NCI-H69 (cell line): ENCODE results near the gene EFNB3.

Source experiments
- DNase-seq: peaks from one replicate; lab custom pipeline; 2025; lab: John Stamatoyannopoulos, UW

The EFNB3 gene, protein sequence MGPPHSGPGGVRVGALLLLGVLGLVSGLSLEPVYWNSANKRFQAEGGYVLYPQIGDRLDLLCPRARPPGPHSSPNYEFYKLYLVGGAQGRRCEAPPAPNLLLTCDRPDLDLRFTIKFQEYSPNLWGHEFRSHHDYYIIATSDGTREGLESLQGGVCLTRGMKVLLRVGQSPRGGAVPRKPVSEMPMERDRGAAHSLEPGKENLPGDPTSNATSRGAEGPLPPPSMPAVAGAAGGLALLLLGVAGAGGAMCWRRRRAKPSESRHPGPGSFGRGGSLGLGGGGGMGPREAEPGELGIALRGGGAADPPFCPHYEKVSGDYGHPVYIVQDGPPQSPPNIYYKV

DNA sequence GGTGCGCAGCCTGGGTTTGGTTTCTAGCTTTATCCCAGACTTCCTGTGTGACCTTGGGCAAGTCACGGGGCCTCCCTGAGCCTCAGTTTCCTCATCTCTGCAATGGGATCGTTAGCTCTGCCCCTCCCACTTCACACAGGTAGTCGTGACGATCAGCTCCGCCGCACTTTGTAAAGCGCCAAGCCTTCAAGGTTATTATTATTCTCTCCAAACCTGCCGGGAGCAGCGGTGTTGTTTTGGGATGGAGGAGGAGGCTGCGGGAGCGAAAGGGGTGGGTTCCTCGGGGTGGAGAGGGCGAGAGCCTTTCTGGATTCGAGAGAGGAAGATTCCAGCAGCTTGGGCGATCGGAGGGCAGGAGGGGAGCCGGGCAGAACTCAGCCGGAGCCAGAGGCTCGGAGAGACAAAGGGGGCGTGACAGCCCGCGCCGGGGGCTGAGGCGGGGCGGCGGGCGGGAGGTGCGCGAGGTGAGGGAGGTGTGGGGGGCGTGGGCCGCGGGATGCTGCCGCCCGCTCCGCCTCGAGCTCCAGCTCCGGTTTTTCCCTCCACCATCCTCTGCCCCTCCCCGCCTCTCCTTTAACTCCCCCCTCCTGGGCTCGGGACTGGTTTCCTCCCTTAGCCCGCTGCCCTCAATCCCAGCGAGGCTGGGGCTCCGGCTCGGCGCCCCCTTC lies at the start of gene EFNB3:
Gene EFNB3 (plus strand): TSS at position 602 of the 668 bp plus-strand sequence. CDS start 397 bp downstream, outside the sequence.
- peak; percentile 84 for DNase-seq

DNA sequence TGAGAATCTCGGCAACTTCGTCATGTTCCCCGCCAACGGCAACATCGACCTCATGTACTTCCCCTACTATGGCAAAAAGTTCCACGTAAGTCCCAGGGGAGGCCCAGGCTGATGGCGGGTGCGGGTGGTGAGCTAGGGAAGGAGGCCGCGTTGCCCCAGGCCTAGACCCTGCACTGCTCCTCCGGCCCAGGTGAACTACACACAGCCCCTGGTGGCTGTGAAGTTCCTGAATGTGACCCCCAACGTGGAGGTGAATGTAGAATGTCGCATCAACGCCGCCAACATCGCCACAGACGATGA lies 49.5 kb upstream of the EFNB3 start:
- DNase-seq, result no peak

DNA sequence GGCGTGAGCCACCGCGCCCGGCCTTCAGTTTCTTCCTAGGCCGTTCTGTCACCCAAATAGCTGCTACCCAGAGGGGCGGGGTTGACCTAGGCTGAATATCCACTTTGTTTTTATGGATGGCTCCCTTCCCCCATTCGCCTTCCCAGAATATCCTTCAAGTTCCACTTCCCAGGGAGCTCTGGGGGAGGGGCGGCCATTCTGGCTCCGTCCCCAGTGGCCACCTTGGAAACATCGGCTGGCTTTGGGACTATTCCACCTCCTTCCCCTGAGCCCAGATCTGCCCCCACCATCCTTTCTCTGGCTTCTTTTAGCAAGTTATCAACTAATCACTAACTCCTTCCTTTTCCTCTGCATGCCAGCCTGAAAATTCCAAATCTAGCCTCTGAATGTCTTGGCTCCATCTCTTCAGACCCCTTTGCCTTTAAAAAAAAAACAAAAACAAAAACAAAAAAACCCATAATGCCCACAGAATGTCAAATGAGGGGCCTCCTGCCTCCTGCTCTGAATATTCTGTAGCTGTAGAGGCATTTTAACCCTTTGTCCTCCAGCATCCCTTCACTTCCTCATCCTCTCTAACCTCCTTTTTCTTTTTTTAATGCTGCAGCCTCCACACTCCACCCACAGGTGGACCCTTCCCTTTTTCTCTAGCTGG lies 47.9 kb upstream of the EFNB3 start:
- no peak for DNase-seq

DNA sequence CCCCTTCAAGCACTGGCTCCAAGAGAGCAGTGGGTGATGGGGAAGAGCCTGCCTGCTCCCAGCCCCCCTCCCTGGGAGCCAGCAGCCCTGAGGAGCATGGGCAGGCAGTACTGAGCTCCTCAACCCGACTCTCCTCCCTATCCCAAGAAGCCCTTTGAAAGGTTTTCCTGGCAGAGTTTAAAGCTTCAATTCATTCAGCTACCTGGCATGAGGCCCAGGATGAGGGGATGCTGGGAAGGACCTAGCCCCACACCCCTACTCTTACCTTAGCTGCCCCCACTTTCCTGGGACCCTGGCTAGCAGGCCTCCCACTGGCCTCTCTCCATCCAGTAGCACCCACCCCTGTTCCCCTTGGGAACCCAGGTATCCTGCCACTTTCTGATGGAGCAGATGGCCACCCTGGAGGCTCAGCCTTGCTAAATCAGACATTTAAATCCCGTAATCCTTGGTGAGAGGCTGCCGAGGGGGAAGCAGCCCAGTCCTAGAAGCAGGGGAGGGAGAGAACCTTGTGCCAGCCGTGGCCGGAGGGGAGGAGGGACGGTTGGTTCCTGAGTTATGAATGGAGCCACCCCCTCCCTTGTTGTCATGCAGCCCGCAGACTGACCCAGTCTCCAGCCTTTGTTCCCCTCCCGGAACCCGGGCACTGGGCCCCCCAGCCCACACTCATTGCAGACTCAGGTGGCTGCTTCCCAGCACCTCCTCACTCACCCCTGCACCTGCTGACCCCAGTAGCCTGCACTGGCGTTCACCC lies 37.2 kb upstream of the EFNB3 start:
- no peak for DNase-seq

DNA sequence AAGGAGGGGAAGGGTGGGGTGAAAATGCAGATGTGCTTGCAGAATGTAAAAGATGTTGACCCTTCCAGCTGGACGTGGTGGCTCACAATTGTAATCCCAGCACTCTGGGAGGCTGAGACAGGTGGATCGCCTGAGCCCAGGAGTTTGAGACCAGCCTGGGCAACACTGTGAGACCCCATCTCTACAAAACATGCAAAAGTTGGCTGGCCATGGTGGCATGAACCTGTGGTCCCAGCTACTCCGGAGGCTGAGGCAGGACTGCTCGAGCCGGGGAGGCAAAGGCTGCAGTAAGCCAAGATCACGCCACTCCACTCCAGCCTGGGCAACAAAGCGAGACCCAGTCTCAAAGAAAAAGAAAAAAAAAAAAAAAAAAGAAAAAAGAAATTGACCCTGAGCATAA lies 36.5 kb upstream of the EFNB3 start:
- no peak for DNase-seq

DNA sequence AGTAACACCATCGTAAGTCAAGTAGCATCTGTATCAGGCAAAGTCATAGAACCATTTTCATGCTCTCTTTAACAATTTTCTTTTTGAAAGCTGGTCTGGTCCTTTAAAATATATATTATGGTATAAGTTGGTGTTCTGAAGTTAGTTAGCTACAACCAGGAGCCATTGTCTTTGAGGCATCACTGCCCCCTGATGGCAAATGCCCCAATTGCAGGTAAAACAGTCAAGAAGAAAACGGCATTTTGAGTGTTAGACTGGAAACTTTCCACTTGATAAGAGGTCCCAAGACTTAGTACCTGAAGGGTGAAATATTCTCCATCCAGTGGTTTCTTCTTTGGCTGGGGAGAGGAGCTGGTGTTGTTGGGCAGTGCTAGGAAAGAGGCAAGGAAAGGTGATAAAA lies 31.8 kb upstream of the EFNB3 start:
- DNase-seq, result no peak

DNA sequence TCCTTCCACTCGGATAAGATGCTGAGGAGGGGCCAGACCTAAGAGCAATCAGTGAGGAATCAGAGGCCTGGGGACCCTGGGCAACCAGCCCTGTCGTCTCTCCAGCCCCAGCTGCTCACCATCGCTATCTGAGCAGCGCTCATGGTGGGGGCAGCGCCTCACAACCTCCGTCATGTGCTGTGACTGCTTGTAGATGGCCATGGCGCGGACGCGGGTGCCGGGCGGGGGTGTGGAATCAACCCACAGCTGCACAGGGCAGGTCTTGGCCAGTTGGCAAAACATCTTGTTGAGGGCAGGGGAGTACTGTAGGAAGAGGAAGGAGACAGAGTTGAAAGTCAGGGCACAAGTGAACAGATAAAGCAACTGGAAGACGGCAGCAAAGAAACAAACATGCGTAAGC lies 30.1 kb upstream of the EFNB3 start:
- no peak for DNase-seq

DNA sequence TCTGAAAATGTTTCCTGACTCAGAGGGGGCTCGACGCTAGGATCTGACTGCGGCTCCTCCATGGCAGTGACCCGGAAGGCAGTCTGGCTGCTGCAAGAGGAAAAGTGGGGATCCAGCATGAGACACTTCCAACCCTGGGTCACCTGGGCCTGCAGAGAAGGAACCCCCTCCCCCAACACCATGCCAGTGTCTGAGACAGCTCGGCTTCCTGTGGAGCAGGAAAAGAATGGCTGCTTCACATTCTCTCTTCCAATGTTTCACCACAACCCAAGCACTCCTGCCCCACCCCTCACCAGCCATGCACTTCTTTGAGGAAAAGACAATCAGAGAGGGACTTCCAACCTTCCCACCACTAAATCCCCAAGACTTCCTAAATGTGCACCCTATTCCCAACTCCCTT lies 28.5 kb upstream of the EFNB3 start:
- DNase-seq, result no peak

DNA sequence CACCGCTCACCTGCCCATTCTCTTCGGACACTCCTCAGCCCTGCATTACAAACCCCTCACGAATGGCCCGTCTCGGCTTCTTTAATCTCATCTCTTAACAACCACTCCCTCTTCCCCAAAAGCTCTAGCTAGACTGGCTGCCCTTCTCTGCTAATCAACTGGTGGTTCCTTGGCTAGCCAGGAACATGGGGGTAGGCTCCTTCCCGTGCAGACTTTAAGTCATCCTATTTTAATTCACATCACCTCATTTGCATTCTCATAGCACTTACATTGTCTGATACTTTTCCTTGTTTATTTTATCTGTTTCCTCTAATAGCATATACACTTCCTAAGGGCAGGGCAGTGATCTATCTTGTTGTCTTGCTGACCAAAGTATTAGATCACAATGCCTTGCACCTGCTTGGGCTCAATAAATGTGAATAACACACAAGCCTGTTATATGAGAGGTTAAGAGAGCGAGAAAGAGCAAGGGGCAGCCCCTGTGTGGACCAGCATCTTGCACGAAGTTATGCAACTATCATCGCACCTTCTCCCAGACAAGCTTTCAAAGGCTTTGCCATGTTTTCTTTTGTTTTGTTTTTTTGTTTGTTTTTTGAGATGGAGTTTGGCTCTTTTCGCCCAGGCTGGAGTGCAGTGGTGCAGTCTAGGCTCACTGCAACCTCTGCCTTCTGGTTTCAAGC lies 27.5 kb upstream of the EFNB3 start:
- no peak for DNase-seq

DNA sequence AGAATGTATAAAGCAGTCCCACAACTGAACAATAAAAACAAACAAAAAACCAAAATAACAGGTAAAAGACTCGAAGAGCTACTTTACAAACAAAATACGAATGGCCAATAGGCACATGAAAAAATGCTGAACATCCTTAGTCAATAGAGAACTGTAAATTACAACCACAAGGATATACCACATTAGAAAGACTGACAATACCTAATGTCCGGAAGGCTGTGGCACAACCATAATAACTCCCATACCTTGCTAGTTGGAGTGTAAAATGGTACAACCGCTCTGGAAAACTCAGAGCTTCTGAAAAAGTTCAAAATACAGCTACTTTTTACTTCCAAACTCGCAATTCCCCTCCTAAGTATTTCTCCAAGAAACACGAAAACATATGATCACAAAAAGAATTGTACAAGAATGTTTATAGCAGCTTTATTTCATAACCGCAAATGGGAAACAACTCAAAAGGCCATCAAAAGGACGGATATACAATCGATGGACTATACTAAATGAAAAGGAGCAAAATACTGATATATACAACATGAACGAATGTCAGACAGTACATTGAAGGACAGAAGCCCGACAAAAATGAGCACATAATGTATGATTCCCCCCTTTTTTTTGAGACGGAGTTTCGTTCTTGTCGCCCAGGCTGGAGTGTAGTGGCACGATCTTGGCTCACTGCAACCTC lies 20.0 kb upstream of the EFNB3 start:
- no peak for DNase-seq

DNA sequence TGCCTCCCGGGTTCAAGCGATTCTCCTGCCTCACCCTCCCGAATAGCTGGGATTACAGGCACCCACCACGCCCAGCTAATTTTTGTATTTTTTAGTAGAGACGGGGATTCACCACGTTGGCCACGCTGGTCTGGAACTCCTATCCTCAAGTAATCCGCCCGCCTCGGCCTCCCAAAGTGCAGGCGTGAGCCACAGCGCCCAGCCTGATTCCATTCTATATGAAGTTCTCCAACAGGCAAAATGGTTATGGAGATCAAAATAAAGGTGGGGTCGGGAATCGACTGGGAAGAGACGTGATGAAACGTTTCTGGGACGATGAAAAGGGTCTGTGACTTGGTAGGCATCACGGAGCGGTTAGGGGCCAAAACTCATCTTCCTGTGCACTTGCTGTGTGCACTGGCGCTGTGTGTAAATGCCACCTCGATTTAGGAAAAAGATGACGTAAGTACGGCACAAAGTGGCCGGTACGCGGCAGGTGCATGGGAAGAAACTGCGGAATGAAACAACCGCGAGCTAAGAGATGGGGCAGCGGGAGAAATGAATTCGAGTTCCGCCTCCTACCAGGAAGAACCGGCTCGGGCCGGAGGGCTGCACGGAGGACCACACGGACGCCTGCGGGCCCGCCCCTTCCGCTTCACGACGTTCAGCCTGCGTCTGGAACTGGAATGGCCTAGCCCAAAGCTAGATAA lies 19.3 kb upstream of the EFNB3 start:
- DNase-seq, result peak; percentile 92

DNA sequence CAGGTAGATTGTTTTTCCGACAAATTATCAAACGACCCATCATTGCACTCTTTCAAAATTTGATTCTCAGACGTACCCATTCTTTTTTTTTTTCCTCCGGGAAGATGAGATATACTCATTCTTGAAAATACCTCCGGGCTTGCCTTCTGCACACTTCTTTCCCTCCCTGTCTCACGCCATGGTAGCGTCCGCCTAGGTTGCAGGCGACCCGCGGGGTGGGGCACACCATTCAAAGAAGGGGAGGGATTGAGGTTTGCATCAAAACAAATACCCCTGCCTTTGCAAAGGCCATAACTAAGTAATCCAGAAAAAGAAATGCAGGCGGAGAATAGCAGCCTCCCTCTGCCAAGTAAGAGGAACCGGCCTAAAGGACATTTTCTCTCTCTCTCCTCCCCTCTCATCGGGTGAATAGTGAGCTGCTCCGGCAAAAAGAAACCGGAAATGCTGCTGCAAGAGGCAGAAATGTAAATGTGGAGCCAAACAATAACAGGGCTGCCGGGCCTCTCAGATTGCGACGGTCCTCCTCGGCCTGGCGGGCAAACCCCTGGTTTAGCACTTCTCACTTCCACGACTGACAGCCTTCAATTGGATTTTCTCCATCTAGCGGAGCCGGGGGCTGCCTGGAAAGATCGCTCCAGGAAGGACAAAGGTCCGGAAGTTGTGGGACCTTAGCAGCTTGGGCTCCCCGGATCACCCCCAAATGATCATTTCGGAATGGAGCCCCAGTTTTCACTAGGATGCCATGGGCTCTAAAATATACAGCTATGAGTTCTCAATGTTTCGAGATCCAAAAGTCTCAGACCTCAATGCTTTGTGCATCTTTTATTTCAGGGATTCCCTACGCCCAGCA lies 18.6 kb upstream of the EFNB3 start:
- peak; percentile 89 for DNase-seq

DNA sequence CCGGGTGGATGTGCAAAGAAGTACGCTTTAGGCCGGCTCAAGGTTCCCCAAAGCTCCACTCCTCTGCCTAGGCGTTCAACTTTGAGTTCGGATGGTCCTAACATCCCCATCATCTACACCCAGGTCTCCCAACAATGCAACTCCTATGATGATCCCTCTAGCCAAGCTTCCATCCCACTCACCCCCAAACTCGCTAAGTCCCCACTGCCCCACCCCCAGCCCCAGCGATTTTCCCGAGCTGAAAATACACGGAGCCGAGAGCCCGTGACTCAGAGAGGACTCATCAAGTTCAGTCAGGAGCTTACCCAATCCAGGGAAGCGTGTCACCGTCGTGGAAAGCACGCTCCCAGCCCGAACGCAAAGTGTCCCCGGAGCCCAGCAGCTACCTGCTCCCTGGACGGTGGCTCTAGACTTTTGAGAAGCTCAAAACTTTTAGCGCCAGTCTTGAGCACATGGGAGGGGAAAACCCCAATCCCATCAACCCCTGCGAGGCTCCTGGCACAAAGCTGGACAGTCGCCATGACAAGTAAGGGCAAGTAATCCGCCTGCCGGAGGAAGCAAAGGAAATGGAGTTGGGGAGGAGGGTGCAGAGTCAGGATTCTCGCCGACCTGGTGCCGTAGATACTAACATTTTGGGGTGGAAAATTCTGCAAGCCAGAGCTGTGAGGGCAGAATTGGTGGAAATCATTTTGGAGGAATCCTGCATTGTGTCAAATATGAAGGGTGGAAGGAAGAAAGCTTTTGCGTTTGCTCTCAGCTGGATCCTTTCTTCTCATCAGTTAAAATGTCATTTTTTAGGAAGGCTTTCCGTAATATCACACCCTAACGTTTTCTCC lies 17.7 kb upstream of the EFNB3 start, which contains the start of gene TP53:
Gene TP53 (minus strand): TSS at position 419 of the 836 bp plus-strand sequence. CDS start 10,896 bp downstream, outside the sequence.
- peak; percentile 91 for DNase-seq

DNA sequence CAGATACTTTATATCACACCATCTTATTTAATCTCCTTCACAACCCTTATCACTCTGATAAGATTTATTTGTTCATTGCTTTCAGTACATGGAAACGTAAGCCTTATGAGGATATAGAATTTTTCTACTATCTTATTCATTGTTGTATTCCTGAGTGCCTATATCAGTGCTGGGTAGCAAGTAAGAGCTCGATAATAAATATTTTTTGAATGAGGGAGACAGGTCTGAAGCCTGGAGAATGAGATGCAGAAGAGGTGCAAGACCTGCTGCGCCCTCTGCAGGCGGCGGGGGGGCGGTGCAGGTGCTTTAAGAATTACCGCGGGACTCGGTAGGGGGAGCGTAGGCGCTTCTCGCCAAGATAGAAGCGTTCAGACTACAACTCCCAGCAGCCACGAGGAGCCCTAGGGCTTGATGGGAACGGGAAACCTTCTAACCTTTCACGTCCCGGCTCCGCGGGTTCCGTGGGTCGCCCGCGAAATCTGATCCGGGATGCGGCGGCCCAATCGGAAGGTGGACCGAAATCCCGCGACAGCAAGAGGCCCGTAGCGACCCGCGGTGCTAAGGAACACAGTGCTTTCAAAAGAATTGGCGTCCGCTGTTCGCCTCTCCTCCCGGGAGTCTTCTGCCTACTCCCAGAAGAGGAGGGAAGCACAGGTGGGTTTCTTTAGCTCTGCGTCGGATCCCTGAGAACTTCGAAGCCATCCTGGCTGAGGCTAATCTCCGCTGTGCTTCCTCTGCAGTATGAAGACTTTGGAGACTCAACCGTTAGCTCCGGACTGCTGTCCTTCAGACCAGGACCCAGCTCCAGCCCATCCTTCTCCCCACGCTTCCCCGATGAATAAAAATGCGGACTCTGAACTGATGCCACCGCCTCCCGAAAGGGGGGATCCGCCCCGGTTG lies 16.8 kb upstream of the EFNB3 start, which contains the start of gene WRAP53:
Gene WRAP53 (plus strand): TSS at position 570 of the 900 bp plus-strand sequence. CDS start 172 bp downstream, at position 742.
- peak; percentile 95 for DNase-seq

DNA sequence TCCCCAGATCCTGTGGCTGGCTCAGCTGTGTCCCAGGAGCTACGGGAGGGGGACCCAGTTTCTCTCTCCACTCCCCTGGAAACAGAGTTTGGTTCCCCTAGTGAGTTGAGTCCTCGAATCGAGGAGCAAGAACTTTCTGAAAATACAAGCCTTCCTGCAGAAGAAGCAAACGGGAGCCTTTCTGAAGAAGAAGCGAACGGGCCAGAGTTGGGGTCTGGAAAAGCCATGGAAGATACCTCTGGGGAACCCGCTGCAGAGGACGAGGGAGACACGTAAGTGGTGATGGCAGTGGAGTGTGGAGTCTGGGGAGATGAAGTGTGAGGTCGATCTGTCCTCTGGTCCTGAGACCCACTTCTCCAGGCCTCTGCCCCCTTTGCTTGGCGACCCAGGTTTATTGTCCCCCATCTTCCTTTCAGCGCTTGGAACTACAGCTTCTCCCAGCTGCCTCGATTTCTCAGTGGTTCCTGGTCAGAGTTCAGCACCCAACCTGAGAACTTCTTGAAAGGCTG lies 16.1 kb upstream of the EFNB3 start:
- no peak for DNase-seq

DNA sequence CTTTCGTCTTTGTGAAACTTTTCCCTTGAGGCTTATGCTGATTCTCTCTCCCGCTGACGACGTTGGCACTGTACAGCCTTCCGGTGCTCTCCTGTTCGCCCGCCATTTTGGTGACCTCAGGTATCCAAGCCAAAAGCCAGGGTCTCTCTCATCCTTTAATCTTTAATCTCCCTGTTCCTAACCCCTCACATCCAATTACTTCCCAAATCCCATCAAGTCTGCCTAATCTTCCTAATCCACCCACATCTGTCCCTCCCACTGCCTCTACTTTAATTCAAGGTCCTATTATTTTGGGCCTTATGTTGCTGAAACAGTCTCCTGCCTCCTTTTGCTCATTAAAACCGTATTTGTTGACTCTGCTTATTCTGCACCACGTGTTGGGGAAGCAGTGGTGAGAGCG lies 9.4 kb upstream of the EFNB3 start:
- no peak for DNase-seq

DNA sequence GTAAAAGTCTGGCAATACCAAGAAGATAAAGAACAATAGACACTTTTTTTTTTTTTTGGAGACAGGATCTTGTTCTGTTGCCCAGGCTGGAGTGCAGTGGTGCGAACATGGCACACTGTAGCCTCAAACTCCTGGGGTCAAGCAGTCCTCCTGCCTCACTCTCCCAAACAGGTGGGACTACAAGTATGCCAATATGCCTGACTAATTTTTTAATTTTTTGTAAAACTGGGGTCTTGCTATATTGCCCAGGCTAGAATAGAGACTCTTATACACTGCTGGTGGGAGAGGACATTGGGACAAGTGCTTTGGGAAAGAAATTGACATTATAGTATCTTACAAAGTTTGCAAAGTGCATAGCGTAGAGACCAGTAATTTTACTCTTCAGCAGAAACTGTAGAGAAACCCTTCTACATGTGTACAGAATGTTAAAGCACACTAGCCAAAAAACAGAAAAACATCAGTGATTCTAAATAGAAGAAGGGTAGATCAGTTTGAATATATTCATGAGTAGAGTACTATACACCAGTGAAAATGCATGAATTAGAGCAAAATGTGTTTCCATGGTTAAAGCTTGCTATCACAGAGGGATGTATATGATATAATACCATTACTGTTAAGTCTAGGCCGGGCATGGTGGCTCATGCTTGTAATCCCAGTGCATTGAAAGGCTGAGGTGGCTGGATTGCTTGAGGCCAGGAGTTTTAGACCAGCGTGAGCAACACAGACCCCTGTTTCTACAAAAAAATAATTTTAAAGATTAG lies 7.0 kb upstream of the EFNB3 start:
- no peak for DNase-seq
